Epithelial cell of esophagus (primary cell): Measurements from ENCODE around the gene ANKRD37.
"Not testable (repeated sequence)": the region's sequence is repeated elsewhere in the genome, so short reads cannot be mapped to it uniquely, and the experiment has no call there.

Experiments
- DNase-seq: peaks from one replicate; pipeline ENCODE4 v3.0.0; 2010; ENCODE audit warnings: low read depth
- H3K4me3 ChIP-seq: 2 replicates; pipeline ENCODE4 v1.5.1; 2011; ENCODE audit warnings: mild to moderate bottlenecking, low read length, control low read depth
- CTCF ChIP-seq: IDR thresholded peaks from 2 replicates; pipeline ENCODE4 v1.5.1; 2011; ENCODE audit warnings: low read depth, mild to moderate bottlenecking, low read length, control low read depth, inconsistent platforms; ENCODE audit not compliant: insufficient read depth; ENCODE audit errors: missing control alignments

Gene ANKRD37

GRCh38 chr4:185357733-185358440, 38.8 kb upstream of the ANKRD37 start:
- no peak for TF ChIP-seq CTCF
- H3K4me3 ChIP-seq, result no peak overlapping the region
- no peak for DNase-seq

GRCh38 chr4:185358514-185358913, 38.1 kb upstream of the ANKRD37 start:
- TF ChIP-seq CTCF, result no peak
- no peak for DNase-seq
- H3K4me3 ChIP-seq, result no peak overlapping the region

- DNase-seq, result no peak
- no peak overlapping the region for H3K4me3 ChIP-seq
- no peak for TF ChIP-seq CTCF
Observed at GRCh38 chr4:185358959-185359358, 37.7 kb upstream of the ANKRD37 start.

GRCh38 chr4:185359767-185360446, 36.7 kb upstream of the ANKRD37 start:
- DNase-seq, result peak; percentile 23
- no peak for TF ChIP-seq CTCF

GRCh38 chr4:185361872-185362271, 34.8 kb upstream of the ANKRD37 start:
- DNase-seq, result no peak

More at GRCh38 chr4:185359767-185360446, 36.7 kb upstream of the ANKRD37 start:
- no peak overlapping the region for H3K4me3 ChIP-seq

GRCh38 chr4:185362570-185362969, 34.1 kb upstream of the ANKRD37 start:
- DNase-seq, result peak; percentile 36

More at GRCh38 chr4:185361872-185362271, 34.8 kb upstream of the ANKRD37 start:
- TF ChIP-seq CTCF, result no peak
- H3K4me3 ChIP-seq, result no peak overlapping the region

GRCh38 chr4:185363251-185363650, 33.4 kb upstream of the ANKRD37 start:
- H3K4me3 ChIP-seq, result no peak overlapping the region
- no peak for TF ChIP-seq CTCF
- DNase-seq, result no peak

More at GRCh38 chr4:185362570-185362969, 34.1 kb upstream of the ANKRD37 start:
- not testable (repeated sequence) for H3K4me3 ChIP-seq
